ENCODE results near the gene IL17RC.

- TF ChIP-seq, protein P1, sequence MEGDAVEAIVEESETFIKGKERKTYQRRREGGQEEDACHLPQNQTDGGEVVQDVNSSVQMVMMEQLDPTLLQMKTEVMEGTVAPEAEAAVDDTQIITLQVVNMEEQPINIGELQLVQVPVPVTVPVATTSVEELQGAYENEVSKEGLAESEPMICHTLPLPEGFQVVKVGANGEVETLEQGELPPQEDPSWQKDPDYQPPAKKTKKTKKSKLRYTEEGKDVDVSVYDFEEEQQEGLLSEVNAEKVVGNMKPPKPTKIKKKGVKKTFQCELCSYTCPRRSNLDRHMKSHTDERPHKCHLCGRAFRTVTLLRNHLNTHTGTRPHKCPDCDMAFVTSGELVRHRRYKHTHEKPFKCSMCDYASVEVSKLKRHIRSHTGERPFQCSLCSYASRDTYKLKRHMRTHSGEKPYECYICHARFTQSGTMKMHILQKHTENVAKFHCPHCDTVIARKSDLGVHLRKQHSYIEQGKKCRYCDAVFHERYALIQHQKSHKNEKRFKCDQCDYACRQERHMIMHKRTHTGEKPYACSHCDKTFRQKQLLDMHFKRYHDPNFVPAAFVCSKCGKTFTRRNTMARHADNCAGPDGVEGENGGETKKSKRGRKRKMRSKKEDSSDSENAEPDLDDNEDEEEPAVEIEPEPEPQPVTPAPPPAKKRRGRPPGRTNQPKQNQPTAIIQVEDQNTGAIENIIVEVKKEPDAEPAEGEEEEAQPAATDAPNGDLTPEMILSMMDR (IDR thresholded peaks at IDR 0.05; ENCODE audit: insufficient read depth, low read length) = no peak
- no peak for TF ChIP-seq REST (IDR thresholded peaks at IDR 0.05; ENCODE audit: insufficient replicate concordance, low read depth)
Observed at GRCh38 chr3:9914011-9914410, 2.9 kb upstream of the IL17RC start.

All from HL-60 (cell line).